ENCODE results near the gene CCDC78. TPM values are rescaled to one million over a fixed set of nuclear protein-coding genes. Genes with fewer than 3 reads are reported as not detected.

Gene CCDC78
- total RNA-seq, 1 experiment from 2014 or later, result 10.0 TPM

DNA sequence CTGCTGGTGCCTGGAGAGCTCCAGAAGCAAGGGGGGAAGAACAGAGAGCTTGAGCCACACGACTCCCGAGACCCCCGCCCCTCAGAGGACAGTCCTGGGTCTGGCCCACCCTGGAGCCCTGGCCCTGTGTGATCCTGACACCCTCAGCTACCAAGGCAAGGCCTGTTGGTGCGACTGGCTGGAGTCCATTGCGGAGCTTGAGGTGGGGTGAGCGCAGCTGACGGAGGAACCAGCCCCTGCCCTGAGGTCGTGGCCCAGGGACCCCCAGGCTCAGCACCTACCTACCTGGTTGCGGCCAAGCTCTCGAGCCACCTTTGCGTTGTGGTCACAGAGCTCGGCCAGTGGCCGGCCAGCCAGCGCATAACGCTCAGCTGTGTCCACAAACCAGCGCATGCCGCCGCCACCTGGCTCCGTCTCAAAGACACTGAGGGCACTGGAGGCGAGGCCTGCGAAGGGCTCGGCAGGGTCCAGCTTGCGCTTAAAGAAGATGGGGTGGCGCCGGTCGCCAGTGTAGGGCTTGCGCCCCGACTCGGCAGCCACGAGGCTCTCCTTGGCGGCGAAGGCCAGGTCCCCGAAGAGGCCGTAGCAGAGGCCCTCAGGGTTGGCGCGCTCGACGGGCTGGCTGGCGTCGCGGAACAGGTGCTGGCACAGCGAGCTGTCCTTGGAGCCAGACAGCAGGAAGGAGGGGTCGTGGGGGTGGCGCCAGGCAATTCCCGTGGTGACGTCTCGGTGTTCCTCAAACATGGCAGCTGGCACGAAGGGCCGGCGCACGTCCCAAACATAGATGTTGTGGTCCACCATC lies 39.6 kb downstream of the CCDC78 start:
- Mint-ChIP-seq H3K4me1 (ENCODE audit: low read depth, unreplicated experiment) (peaks cover 12% of the 10 kb centered on the region), H3K9me3 (ENCODE audit: low read depth, unreplicated experiment) (no peaks in the 10 kb centered on the region), H3K36me3 (ENCODE audit: insufficient read depth, unreplicated experiment) (peaks cover 86% of the 10 kb centered on the region), H3K27ac (ENCODE audit: unreplicated experiment) (no peak overlapping the region), H3K4me3 (ENCODE audit: low read depth, unreplicated experiment) (no peak overlapping the region), H3K27me3 (ENCODE audit: unreplicated experiment) (peaks cover 5% of the 10 kb centered on the region)
- no peak for DNase-seq
- intact Hi-C loops (cut with micrococcal nuclease; ENCODE audit: unreplicated experiment), result no loop called here
- TF ChIP-seq, protein P1, sequence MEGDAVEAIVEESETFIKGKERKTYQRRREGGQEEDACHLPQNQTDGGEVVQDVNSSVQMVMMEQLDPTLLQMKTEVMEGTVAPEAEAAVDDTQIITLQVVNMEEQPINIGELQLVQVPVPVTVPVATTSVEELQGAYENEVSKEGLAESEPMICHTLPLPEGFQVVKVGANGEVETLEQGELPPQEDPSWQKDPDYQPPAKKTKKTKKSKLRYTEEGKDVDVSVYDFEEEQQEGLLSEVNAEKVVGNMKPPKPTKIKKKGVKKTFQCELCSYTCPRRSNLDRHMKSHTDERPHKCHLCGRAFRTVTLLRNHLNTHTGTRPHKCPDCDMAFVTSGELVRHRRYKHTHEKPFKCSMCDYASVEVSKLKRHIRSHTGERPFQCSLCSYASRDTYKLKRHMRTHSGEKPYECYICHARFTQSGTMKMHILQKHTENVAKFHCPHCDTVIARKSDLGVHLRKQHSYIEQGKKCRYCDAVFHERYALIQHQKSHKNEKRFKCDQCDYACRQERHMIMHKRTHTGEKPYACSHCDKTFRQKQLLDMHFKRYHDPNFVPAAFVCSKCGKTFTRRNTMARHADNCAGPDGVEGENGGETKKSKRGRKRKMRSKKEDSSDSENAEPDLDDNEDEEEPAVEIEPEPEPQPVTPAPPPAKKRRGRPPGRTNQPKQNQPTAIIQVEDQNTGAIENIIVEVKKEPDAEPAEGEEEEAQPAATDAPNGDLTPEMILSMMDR (IDR thresholded peaks at IDR 0.05; ENCODE audit: unreplicated experiment), result no peak
- CTCF ChIA-PET, result interaction anchor here (0.6 to 1.2 kb wide), 2 partner anchors 12 to 21 kb away, joined by 3 read pairs; no protein-coding TSS in a partner anchor
- BruUV-seq (replicated peaks), result no TSS peak

DNA sequence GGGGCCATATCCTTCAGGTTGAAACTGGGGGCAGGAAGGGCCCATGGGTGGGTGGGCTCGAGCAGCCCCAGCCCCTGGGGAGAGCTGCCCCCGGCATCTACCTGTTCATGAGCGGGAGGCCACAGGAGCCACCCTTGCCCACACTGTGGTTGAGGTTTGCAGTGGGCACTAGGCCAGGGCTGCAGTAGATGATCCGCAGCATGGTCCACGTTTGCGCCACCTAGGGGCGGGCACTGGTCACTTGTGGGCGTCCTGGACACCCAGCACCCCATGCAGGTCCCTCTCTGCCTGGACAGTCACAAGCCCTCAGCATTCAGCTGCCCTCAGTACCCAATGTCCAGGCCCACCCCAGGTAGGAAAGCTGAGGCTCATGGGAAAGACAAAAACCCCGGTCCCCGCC lies 40.3 kb downstream of the CCDC78 start:
- no peaks in the 10 kb centered on the region for H3K9me3 Mint-ChIP-seq (ENCODE audit: low read depth, unreplicated experiment)
- peak overlapping the region; percentile 55 for H3K4me3 Mint-ChIP-seq (ENCODE audit: low read depth, unreplicated experiment)
- peaks cover 92% of the 10 kb centered on the region for H3K36me3 Mint-ChIP-seq (ENCODE audit: insufficient read depth, unreplicated experiment)
- H3K4me1 Mint-ChIP-seq (ENCODE audit: low read depth, unreplicated experiment), result peaks cover 16% of the 10 kb centered on the region
- H3K27ac Mint-ChIP-seq (ENCODE audit: unreplicated experiment), result no peak overlapping the region
- H3K27me3 Mint-ChIP-seq (ENCODE audit: unreplicated experiment), result no peaks in the 10 kb centered on the region
- TF ChIP-seq, protein P1 (IDR thresholded peaks at IDR 0.05; ENCODE audit: unreplicated experiment), result peak; percentile 53
- CTCF ChIA-PET, result interaction anchor here (0.6 to 1.2 kb wide), 2 partner anchors 11 to 21 kb away, joined by 3 read pairs; no protein-coding TSS in a partner anchor
- BruUV-seq (replicated peaks), result no TSS peak
- intact Hi-C loops (cut with micrococcal nuclease; ENCODE audit: unreplicated experiment), result no loop called here
- peak; percentile 83 for DNase-seq

DNA sequence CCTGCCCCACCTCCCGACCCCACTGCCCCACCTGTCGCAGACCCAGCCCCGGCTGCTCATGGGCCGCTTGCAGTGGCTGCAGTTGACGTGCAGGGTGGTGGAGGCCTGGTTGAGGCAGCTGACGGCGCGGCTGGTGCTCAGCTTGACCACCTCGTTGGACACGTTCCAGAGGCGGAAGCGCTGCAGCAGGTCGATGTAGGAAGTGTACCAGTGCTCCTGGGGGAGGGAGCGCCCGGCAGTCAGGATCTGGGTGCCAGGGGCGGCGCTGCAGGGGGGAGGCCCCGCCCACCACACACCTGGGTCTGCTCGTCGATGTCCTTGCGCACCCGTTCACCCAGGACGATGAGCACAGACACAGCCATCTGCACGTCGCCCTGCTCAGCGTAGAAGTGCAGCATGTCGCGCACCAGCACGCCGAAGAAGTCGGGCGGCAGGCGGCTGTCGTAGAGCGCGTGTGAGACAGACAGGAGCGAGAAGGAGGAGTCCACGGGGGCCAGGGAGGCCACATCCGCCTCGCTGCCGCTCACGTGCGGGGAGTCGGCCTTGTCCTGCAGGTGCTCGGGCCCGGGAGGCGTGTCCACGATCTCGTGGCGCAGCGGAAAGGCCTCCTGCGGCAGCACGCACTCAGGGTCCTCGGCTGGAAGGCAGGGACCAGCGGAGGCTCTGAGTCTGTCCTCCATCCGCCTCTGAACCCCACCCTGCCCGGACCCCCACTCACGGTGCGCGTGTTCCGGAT lies 41.1 kb downstream of the CCDC78 start:
- TF ChIP-seq, protein P1 (IDR thresholded peaks at IDR 0.05; ENCODE audit: unreplicated experiment), result no peak
- DNase-seq, result no peak
- intact Hi-C loops (cut with micrococcal nuclease; ENCODE audit: unreplicated experiment), result no loop called here
- Mint-ChIP-seq H3K27ac (ENCODE audit: unreplicated experiment) (peak overlapping the region; percentile 89), H3K27me3 (ENCODE audit: unreplicated experiment) (no peaks in the 10 kb centered on the region), H3K4me3 (ENCODE audit: low read depth, unreplicated experiment) (peak overlapping the region; percentile 94), H3K36me3 (ENCODE audit: insufficient read depth, unreplicated experiment) (peaks cover 92% of the 10 kb centered on the region), H3K9me3 (ENCODE audit: low read depth, unreplicated experiment) (no peaks in the 10 kb centered on the region), H3K4me1 (ENCODE audit: low read depth, unreplicated experiment) (peaks cover 16% of the 10 kb centered on the region)
- BruUV-seq (replicated peaks), result no TSS peak
- CTCF ChIA-PET, result interaction anchor here (1.2 to 1.4 kb wide), 2 partner anchors 20 to 22 kb away, joined by 3 read pairs; no protein-coding TSS in a partner anchor

DNA sequence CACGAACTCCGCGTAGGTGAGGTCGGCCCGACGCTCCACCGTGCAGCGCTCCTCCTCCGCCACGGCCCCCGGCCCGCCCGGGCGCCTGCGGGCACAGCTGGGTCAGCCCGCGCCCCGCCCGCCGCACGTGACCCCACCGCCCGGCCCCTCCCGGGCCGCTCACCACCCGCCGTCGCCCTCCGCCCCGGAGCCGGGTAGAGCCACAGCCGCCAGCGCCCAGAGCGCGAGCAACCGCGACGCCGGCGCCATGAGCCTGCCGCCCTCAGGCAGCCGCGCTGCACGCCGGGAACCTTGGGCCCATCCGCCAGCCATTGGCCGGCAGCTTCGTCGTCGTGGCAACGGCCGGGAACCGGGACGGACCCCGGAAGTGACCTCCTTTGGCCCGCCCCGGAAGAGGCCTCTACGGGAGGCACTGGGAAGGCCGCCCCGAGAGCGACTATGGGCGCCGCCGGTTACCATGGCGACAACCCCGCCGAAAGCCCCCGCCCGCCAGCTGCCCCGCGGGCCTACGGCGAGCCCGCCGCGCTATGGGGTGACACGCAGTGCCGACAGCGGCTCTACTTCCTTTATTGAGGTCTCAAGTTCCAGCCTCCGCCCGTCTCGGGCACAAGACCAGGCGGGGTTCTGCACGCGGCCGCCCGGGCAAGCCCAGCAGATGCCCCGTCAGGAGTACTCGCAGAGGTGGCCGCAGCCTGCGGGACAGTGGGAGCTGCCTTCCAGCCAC lies 42.0 kb downstream of the CCDC78 start, which contains the start of gene JMJD8:
Gene JMJD8, minus strand, starts transcription at position 264 of the 724 bp plus-strand sequence. Its CDS starts 15 bp downstream, at position 249.
- Mint-ChIP-seq H3K27ac (ENCODE audit: unreplicated experiment) (peak within 1 kb of the TSS; percentile 89), H3K4me1 (ENCODE audit: low read depth, unreplicated experiment) (peaks cover 16% of the 10 kb centered on the region), H3K4me3 (ENCODE audit: low read depth, unreplicated experiment) (peak within 1 kb of the TSS; percentile 94), H3K27me3 (ENCODE audit: unreplicated experiment) (no peaks in the 10 kb centered on the region), H3K36me3 (ENCODE audit: insufficient read depth, unreplicated experiment) (peaks cover 92% of the 10 kb centered on the region), H3K9me3 (ENCODE audit: low read depth, unreplicated experiment) (no peaks in the 10 kb centered on the region)
- no TSS peak for BruUV-seq (replicated peaks)
- intact Hi-C loops (cut with micrococcal nuclease; ENCODE audit: unreplicated experiment), result no loop called here
- TF ChIP-seq, protein P1 (IDR thresholded peaks at IDR 0.05; ENCODE audit: unreplicated experiment), result no peak
- DNase-seq, result peak; percentile 99
- CTCF ChIA-PET, result interaction anchor here (1.4 kb wide), 1 partner anchor 19 kb away, joined by 3 read pairs; no protein-coding TSS in a partner anchor

All from Calu3 (cell line).